RWPE2 (cell line): ENCODE measurements around the gene TAOK2.

Source experiments
- ATAC-seq: fragments of 200-7000 bp; cut with Tn5 transposase; 3 replicates; pipeline ENCODE4 v1.9.1; 2021; ENCODE audit warnings: low read depth
- DNase-seq: peaks from one replicate; pipeline ENCODE4 v3.0.0-alpha.2; 2020; ENCODE audit warnings: low spot score
- H3K27ac ChIP-seq: fragments of 450-650 bp; 2 replicates; pipeline ENCODE4 v1.5.1; 2017; ENCODE audit warnings: mild to moderate bottlenecking; ENCODE audit not compliant: poor library complexity, severe bottlenecking
- H3K27me3 ChIP-seq: fragments of 250-450 bp; sonication (Bioruptor Pico); 2 replicates; pipeline ENCODE4 v1.5.1; 2021; ENCODE audit warnings: mild to moderate bottlenecking, moderate library complexity; ENCODE audit not compliant: insufficient read depth, poor library complexity, severe bottlenecking
- H3K36me3 ChIP-seq: fragments of 250-450 bp; sonication (Bioruptor Pico); 2 replicates; pipeline ENCODE4 v1.5.1; 2020; ENCODE audit warnings: low read depth, mild to moderate bottlenecking, moderate library complexity
- H3K4me1 ChIP-seq: fragments of 250-450 bp; sonication (Bioruptor Pico); 2 replicates; pipeline ENCODE4 v1.5.1; 2021; ENCODE audit warnings: mild to moderate bottlenecking, moderate library complexity; ENCODE audit not compliant: insufficient read depth, poor library complexity, severe bottlenecking
- H3K4me3 ChIP-seq: fragments of 250-450 bp; sonication (Bioruptor Pico); 2 replicates; pipeline ENCODE4 v1.5.1; 2021; ENCODE audit warnings: mild to moderate bottlenecking, moderate library complexity; ENCODE audit not compliant: severe bottlenecking
- H3K9me3 ChIP-seq: fragments of 250-450 bp; sonication (Bioruptor Pico); 2 replicates; pipeline ENCODE4 v1.5.1; 2021; ENCODE audit warnings: mild to moderate bottlenecking, moderate library complexity; ENCODE audit not compliant: severe bottlenecking
- TF ChIP-seq, protein P1 (sequence below): fragments of 450-650 bp; IDR thresholded peaks from one replicate; pipeline ENCODE4 v1.5.1; 2017; ENCODE audit warnings: mild to moderate bottlenecking, moderate library complexity; ENCODE audit not compliant: poor library complexity, severe bottlenecking

Gene TAOK2

DNA sequence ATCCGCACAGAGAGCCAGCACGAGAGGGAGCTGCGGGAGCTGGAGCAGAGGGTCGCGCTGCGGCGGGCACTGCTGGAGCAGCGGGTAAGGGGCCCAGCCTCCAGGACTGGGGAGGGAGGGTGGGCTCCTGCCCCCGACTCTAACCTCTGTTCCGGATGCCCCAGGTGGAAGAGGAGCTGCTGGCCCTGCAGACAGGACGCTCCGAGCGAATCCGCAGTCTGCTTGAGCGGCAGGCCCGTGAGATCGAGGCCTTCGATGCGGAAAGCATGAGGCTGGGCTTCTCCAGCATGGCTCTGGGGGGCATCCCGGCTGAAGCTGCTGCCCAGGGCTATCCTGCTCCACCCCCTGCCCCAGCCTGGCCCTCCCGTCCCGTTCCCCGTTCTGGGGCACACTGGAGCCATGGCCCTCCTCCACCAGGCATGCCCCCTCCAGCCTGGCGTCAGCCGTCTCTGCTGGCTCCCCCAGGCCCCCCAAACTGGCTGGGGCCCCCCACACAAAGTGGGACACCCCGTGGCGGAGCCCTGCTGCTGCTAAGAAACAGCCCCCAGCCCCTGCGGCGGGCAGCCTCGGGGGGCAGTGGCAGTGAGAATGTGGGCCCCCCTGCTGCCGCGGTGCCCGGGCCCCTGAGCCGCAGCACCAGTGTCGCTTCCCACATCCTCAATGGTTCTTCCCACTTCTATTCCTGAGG lies 17.4 kb downstream of the TAOK2 start:
- no peak overlapping the region for H3K27ac ChIP-seq
- ATAC-seq = no peak

DNA sequence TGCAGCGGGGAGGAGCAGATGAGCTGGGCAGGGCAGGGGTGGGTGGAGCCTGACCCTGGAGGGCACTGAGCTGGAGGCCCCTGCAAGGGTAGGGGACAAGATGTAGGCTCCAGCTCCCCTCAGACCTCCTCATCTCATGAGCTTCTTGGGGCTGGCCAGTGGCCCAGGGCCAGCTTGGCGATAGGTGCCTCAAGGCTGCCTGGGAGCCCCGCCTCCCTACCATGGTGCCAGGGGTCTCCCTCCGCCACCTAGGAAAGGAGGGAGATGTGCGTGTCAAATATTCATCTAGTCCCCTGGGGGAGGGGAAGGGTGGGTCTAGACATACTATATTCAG lies 17.9 kb downstream of the TAOK2 start:
- TF ChIP-seq, protein P1, sequence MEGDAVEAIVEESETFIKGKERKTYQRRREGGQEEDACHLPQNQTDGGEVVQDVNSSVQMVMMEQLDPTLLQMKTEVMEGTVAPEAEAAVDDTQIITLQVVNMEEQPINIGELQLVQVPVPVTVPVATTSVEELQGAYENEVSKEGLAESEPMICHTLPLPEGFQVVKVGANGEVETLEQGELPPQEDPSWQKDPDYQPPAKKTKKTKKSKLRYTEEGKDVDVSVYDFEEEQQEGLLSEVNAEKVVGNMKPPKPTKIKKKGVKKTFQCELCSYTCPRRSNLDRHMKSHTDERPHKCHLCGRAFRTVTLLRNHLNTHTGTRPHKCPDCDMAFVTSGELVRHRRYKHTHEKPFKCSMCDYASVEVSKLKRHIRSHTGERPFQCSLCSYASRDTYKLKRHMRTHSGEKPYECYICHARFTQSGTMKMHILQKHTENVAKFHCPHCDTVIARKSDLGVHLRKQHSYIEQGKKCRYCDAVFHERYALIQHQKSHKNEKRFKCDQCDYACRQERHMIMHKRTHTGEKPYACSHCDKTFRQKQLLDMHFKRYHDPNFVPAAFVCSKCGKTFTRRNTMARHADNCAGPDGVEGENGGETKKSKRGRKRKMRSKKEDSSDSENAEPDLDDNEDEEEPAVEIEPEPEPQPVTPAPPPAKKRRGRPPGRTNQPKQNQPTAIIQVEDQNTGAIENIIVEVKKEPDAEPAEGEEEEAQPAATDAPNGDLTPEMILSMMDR = no peak
- no peaks in the 10 kb centered on the region for H3K27me3 ChIP-seq
- peaks cover 5% of the 10 kb centered on the region for H3K4me1 ChIP-seq
- ATAC-seq (no peak), DNase-seq (no peak)
- no peaks in the 10 kb centered on the region for H3K9me3 ChIP-seq
- H3K36me3 ChIP-seq = peaks cover 46% of the 10 kb centered on the region
- no peak overlapping the region for H3K4me3 ChIP-seq
- H3K27ac ChIP-seq = no peak overlapping the region

More for the DNA sequence above, 17.4 kb downstream of the TAOK2 start:
- peak; percentile 65 for DNase-seq
- TF ChIP-seq, protein P1 = no peak
- Histone ChIP-seq H3K36me3 (peaks cover 51% of the 10 kb centered on the region), H3K4me1 (peaks cover 5% of the 10 kb centered on the region), H3K9me3 (no peaks in the 10 kb centered on the region), H3K4me3 (no peak overlapping the region), H3K27me3 (no peaks in the 10 kb centered on the region)

DNA sequence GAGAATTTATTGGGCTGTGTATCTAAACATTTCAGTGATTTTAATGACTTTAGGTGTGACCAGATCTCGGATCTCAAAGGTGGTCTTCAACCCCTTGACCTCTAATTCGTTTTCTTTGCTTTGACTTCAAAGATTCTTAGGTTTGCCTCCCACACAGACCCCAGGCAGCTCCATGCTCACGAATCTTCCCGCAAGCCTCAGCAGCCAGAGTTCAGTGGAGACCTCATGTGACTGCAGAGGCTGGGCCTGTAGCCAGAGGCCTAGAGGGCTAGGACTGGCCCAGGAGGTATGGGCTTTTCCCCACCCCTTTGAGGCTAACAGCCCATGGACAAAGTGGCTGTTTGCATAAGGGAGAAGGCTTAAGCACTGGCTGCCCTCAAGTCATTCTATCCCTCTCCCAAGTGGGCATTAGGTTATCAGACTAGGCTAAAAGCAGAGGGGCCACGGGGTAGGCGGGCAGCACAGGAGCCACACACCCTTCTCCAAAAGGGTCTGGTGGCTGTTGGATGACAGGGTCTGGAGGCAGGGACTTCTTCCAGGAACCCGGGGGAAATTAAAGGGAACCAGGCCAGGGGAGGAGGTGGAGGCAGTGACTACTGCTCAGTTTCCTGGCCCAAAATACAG lies 18.8 kb downstream of the TAOK2 start:
- H3K9me3 ChIP-seq = no peaks in the 10 kb centered on the region
- TF ChIP-seq, protein P1 = no peak
- H3K27me3 ChIP-seq = no peaks in the 10 kb centered on the region
- peaks cover 5% of the 10 kb centered on the region for H3K4me1 ChIP-seq
- no peak overlapping the region for H3K27ac ChIP-seq
- ATAC-seq = no peak
- no peak overlapping the region for H3K4me3 ChIP-seq
- no peak for DNase-seq
- peaks cover 43% of the 10 kb centered on the region for H3K36me3 ChIP-seq

DNA sequence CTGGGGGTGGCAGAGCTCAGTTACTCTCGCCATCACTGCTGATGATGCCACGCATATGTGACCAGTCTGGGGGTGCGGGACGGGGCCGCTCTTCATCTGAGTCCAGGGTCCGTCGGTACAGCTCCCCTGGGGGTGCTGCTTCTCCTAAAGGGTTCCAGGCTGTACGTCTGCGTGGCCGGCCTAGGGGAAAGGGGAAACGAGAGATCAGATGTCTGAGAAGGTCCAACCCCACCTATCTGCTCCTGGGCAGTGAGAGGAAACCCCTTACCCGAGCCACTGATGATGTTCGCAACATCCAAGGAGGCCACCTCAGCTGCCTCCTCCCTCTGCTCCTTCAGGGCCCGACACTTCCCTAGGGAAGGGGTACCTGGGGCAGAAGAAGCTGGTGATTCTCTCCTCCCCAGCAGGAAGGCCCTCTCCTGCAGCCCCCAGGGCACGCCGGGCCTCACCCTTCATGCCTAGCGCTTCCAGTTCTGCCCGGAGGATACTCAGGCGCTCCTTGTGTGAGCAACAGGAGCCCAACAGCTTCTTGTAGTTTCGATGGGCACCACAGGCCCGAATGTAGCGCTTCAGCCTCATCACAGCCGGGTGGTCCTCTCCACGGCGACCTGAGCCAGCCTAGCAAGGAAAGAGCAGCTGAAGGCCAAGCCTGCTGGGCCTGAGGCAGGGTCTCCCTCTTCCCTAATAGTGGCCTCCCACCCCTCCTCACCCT lies 19.7 kb downstream of the TAOK2 start:
- no peaks in the 10 kb centered on the region for H3K9me3 ChIP-seq
- DNase-seq = no peak
- peaks cover 35% of the 10 kb centered on the region for H3K36me3 ChIP-seq
- TF ChIP-seq, protein P1 = no peak
- peak overlapping the region; percentile 89 for H3K27ac ChIP-seq
- H3K4me1 ChIP-seq = peaks cover 5% of the 10 kb centered on the region
- no peaks in the 10 kb centered on the region for H3K27me3 ChIP-seq
- ATAC-seq = no peak
- H3K4me3 ChIP-seq = no peak overlapping the region
